Testis (tissue), 3 donors: Measurements from ENCODE around the gene C11orf58. TPM values are rescaled to one million over a fixed set of nuclear protein-coding genes. Genes with fewer than 3 reads are reported as not detected.

ENCODE experiments used
- DNase-seq: peaks from one replicate; pipeline ENCODE4 v3.0.0-alpha.2; 2019
- H3K27ac ChIP-seq, 2 donors: fragments of 200-600 bp; sonication (generic); one replicate each; pipeline ENCODE4 v1.5.1; 2019
- H3K27me3 ChIP-seq: fragments of 200-600 bp; sonication (generic); one replicate; pipeline ENCODE4 v1.5.1; 2019
- H3K36me3 ChIP-seq: fragments of 200-600 bp; sonication (generic); one replicate; pipeline ENCODE4 v1.5.1; 2017; ENCODE audit warnings: low read depth; ENCODE audit errors: missing control alignments
- H3K4me1 ChIP-seq: fragments of 200-600 bp; sonication (generic); one replicate; pipeline ENCODE4 v1.5.1; 2019
- H3K4me3 ChIP-seq, 2 donors: fragments of 200-600 bp; sonication (generic); one replicate each; pipeline ENCODE4 v1.5.1; 2017 to 2019
- H3K9me3 ChIP-seq: fragments of 200-600 bp; sonication (generic); one replicate; pipeline ENCODE4 v1.5.1; 2017
- POLR2A ChIP-seq: fragments of 450-650 bp; IDR thresholded peaks from one replicate; pipeline ENCODE4 v1.6.1; 2017; ENCODE audit warnings: antibody characterized with exemption, mild to moderate bottlenecking, moderate library complexity
- WGBS, 2 donors: methylation state at CpG; one replicate each; pipeline ENCODE4 v1.1.5; 2018; 5-methylcytosine and 5-hydroxymethylcytosine counted together
- intact Hi-C: fragments of 100-400 bp; cut with DNase I; formaldehyde crosslinking; loops from one replicate; pipeline ENCODE4 v1.15.1; 2023; ENCODE audit warnings: low total_unique reads
- polyA plus RNA-seq: library from polyadenylated mRNA; stranded (reverse); fragments of 350-450 nt; fragmentation: Illumina TruSeq; extraction: RNeasy Lipid Tissue Mini Kit (QIAGEN cat#74804); gene quantifications from one replicate; pipeline ENCODE4 v1.2.3, GENCODE V29; 2014; ENCODE audit warnings: low read depth, low replicate concordance; ENCODE audit not compliant: insufficient read depth
- total RNA-seq, 2 donors: library from RNA; depleted of rRNA; stranded (reverse); fragments of >200 nt; gene quantifications; one replicate each; pipeline ENCODE4 v1.2.3, GENCODE V29; 2016
- TF ChIP-seq, protein P1 (sequence below), 3 experiments: fragments of 450-650 bp in 2 of 3; fragments of 200-600 bp in 1 of 3; sonication (generic) in 1 of 3; IDR thresholded peaks; one replicate each; pipeline ENCODE4 v1.5.1; 2016 to 2019; ENCODE audit warnings: antibody characterized with exemption in 3 of 3, mild to moderate bottlenecking in 2 of 3, moderate library complexity in 1 of 3

Gene C11orf58
- total and polyA plus RNA-seq, 3 donors from 2014 or later, result 139 to 178 (median 153) TPM

DNA sequence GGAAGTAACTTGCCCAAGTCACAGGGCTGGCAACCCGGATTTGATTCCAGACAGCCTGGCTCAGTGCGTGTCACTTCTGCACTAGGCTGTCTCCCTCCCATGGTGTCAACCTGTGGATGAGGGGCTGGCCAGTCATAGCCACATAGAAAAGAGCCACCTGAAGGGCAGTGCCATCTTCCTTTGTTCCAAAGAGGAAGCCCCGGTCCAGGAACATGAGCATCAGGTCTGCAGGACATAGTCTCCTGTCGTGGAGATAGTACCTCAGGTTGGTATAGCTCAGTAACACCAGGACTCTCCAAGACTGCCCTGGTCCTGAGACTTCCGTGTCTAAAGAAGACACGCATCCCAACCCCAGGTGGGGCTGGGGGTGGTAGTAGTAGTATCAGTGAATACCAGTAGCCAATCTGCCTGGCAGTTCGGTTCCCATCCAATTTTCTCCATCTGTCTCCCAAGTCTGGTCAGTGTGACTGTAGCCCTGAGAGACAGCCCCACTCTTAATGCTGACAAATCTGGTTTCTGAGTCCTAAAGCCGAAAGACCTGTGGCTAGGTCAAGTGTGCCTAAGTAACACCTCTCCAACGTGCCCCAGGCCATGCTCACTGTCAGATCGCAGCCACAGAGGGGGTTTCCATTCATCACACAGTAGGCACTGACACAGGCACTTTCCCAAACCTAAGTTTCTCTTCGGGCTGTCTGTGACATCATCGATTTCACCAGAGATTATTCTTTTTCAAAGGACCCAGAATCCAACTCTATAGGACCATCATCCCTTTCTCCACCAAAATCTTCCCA lies 33.1 kb downstream of the C11orf58 start:
- H3K4me1 ChIP-seq, result no peaks in the 10 kb centered on the region
- TF ChIP-seq POLR2A, result no peak
- TF ChIP-seq, protein P1, sequence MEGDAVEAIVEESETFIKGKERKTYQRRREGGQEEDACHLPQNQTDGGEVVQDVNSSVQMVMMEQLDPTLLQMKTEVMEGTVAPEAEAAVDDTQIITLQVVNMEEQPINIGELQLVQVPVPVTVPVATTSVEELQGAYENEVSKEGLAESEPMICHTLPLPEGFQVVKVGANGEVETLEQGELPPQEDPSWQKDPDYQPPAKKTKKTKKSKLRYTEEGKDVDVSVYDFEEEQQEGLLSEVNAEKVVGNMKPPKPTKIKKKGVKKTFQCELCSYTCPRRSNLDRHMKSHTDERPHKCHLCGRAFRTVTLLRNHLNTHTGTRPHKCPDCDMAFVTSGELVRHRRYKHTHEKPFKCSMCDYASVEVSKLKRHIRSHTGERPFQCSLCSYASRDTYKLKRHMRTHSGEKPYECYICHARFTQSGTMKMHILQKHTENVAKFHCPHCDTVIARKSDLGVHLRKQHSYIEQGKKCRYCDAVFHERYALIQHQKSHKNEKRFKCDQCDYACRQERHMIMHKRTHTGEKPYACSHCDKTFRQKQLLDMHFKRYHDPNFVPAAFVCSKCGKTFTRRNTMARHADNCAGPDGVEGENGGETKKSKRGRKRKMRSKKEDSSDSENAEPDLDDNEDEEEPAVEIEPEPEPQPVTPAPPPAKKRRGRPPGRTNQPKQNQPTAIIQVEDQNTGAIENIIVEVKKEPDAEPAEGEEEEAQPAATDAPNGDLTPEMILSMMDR (IDR thresholded peaks at IDR 0.05), result no peak
- no peak for DNase-seq
- no peak overlapping the region for H3K27ac ChIP-seq
- H3K27me3 ChIP-seq, result no peaks in the 10 kb centered on the region
- intact Hi-C loops, result no loop called here
- no peaks in the 10 kb centered on the region for H3K36me3 ChIP-seq
- 92 to 93% methylated on average over 12 of the region's 12 CpGs for WGBS, 2 donors
- H3K9me3 ChIP-seq, result no peaks in the 10 kb centered on the region
- no peak overlapping the region for H3K4me3 ChIP-seq

DNA sequence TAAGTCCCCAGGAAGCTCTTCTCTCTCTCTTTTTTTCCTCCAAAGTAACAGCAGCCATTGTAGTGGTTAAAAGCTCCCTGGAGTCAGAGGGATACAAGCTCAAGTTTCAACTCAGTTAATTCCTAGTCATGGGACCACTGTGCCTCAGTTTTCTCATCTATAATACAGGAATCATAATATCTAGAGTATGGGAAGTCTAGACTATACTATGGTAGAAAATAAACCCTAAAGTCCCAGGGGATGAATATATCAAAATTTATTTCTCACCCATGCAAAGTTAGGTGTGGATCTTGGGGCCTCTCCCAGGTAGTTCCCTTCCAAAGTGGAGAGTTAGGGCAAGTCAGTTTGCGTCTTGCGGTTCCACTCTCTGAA lies 33.7 kb downstream of the C11orf58 start:
- Histone ChIP-seq H3K4me3 (no peak overlapping the region), H3K27me3 (no peaks in the 10 kb centered on the region), H3K36me3 (no peaks in the 10 kb centered on the region), H3K27ac (no peak overlapping the region), H3K9me3 (no peaks in the 10 kb centered on the region), H3K4me1 (no peaks in the 10 kb centered on the region)
- no peak for TF ChIP-seq POLR2A
- TF ChIP-seq, protein P1 (IDR thresholded peaks at IDR 0.05), result no peak
- intact Hi-C loops, result no loop called here
- DNase-seq, result no peak
- 94 to 100% methylated on average over 1 to 2 of the region's 2 CpGs for WGBS, 2 donors

DNA sequence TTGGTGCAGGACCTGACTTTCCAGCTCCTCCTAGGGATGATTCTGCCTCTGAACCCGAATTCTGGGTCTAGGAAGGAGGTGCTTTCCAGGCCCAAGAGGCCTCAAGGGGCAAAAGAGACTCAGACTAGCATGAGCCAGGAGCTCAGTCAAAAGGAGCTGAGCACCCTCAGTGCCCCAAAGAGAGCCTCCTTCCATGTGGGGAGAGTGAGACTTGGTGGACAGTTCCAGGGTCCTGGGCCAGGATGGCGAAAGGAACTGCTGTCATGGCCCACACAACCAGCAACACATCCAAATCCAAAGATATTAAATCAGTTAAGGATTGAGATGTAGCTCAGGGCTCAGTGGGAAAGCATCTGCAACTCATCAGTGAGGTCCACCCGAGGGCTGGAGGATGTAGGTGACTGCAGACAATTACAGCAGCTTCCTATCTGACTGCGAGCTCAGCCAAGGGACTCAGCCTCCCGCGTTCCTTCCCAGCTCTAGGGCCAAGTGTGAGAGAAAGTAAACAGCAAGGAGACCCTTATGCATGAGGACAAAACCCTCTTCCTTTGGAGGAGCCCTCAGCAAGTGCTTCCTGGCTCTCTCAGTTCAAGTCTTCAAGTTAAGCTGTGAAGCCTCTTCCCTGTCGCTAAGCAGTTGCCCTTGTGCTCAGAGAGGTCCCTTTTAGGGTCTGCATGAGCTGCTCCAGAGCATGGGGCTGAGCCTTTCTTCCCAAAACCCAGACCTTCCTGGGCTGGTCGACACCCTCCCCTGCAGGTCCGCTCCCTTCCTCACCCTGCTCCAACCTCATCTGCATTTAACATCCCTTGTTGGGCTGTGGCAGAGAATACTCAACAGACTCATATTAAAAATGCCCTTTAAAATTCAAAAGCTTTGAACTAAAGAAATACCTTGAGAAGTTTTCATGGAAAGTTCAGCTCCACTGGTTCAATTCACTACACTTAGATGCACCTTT lies 35.8 kb downstream of the C11orf58 start:
- H3K36me3 ChIP-seq, result no peaks in the 10 kb centered on the region
- H3K9me3 ChIP-seq, result no peaks in the 10 kb centered on the region
- no peak overlapping the region for H3K4me3 ChIP-seq
- no peak for TF ChIP-seq POLR2A
- TF ChIP-seq, protein P1 (IDR thresholded peaks at IDR 0.05), result no peak
- H3K27ac ChIP-seq, result no peak overlapping the region
- intact Hi-C loops, result no loop called here
- no peaks in the 10 kb centered on the region for H3K27me3 ChIP-seq
- no peak for DNase-seq
- 64 to 70% methylated on average over 8 to 9 of the region's 9 CpGs for WGBS, 2 donors
- no peaks in the 10 kb centered on the region for H3K4me1 ChIP-seq

DNA sequence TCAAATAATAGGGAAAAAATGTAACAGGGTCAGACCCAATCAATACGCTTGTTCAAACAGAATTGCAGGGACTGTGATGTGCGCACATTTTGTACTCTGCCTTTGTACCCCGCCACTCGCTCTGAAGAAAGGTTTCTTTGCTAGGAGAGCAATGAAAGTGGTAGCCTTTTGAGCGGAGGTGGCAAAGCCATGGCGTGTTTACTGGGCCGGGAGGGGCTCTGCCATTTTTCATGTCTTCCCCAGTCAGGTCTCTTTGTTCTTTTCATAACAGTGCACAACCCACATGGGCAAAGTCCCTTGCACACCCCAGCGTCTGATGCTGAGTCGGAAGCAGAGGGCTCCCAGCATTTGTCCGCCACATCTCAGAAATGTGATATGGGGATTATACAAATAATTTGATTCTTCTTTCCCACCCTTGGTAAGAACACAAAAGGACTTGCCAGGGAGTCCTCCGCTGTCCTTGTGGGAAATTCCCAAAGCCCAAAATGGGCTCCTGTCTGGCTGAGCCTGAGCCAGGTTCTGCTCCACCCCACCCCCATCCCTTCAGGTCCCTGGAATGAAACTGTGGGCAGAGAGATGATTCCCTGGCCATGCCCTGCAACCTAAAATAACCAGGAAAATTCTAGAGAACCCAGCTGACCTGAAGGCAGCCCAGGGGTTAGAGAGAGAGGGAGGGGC lies 36.6 kb downstream of the C11orf58 start:
- TF ChIP-seq, protein P1 (IDR thresholded peaks at IDR 0.05), result no peak
- no peak for TF ChIP-seq POLR2A
- intact Hi-C loops, result no loop called here
- Histone ChIP-seq H3K27me3 (no peaks in the 10 kb centered on the region), H3K4me1 (no peaks in the 10 kb centered on the region), H3K27ac (no peak overlapping the region), H3K4me3 (no peak overlapping the region), H3K36me3 (no peaks in the 10 kb centered on the region), H3K9me3 (no peaks in the 10 kb centered on the region)
- WGBS, 2 donors, result 86 to 93% methylated on average over 11 of the region's 11 CpGs
- no peak for DNase-seq
